A549 (cell line): ENCODE measurements around the gene MRPL51. TPM values are rescaled to one million over a fixed set of nuclear protein-coding genes. Genes with fewer than 3 reads are reported as not detected.
"Not testable (repeated sequence)": the region's sequence is repeated elsewhere in the genome, so short reads cannot be mapped to it uniquely, and the experiment has no call there.

ENCODE experiments used
- ATAC-seq, 2 experiments: fragments of 200-7000 bp in 1 of 2; fragments of >200 bp in 1 of 2; cut with Nextera tagmentation in 1 of 2; cut with Tn5 transposase in 1 of 2; 3 replicates each; pipeline versions ENCODE4 v1.8.0 to v1.9.1; 2018 to 2020; ENCODE audit warnings: mild to moderate bottlenecking in 1 of 2, moderate library complexity in 1 of 2
- CTCF ChIA-PET: fragments of 300-600 bp; sonication (Branson Sonifier 250); formaldehyde crosslinking; extraction: SDS; loops from one replicate; lab custom pipeline; 2021; ENCODE audit warnings: antibody characterized with exemption, inconsistent platforms; lab: Yijun Ruan, JAX
- POLR2A ChIA-PET: fragments of 350-600 bp; formaldehyde crosslinking; extraction: SDS; loops from one replicate; lab custom pipeline; 2021; ENCODE audit warnings: antibody characterized with exemption, inconsistent platforms; lab: Yijun Ruan, JAX
- DNase-seq, 2 experiments: peaks; one replicate each; pipeline versions ENCODE4 v3.0.0 to v3.0.0-alpha.2; 2011 to 2016; ENCODE audit warnings: low read depth in 1 of 2, low spot score in 1 of 2
- FAIRE-seq: peaks from 2 replicates; lab custom pipeline; 2011; peaks lifted over from hg19 to GRCh38; lab: Jason Lieb, UNC
- H3K27ac ChIP-seq, 2 experiments: fragments of >200 bp; sonication (Bioruptor Twin); formaldehyde crosslinking; 3 replicates each; pipeline ENCODE4 v1.5.1; 2016 to 2017
- H3K4me1 ChIP-seq: fragments of >200 bp; sonication (Bioruptor Twin); formaldehyde crosslinking; 3 replicates; pipeline ENCODE4 v1.6.1; 2016
- H3K4me2 ChIP-seq: fragments of >200 bp; sonication (Bioruptor Twin); formaldehyde crosslinking; 3 replicates; pipeline ENCODE4 v1.6.1; 2016
- H3K4me3 ChIP-seq: fragments of >200 bp; sonication (Bioruptor Twin); formaldehyde crosslinking; 3 replicates; pipeline ENCODE4 v1.5.1; 2016
- H3K9me3 ChIP-seq: fragments of >200 bp; sonication (Bioruptor Twin); formaldehyde crosslinking; 3 replicates; pipeline ENCODE4 v1.6.1; 2016
- CBX2 ChIP-seq: fragments of 200-600 bp; sonication (generic); IDR thresholded peaks from 2 replicates; pipeline ENCODE4 v1.6.1; 2016; ENCODE audit warnings: low read depth, mild to moderate bottlenecking, borderline replicate concordance
- CBX8 ChIP-seq: fragments of 200-600 bp; sonication (generic); IDR thresholded peaks from 2 replicates; pipeline ENCODE4 v1.6.1; 2016
- CTCF ChIP-seq: fragments of >200 bp; sonication (Bioruptor Twin); formaldehyde crosslinking; IDR thresholded peaks from 3 replicates; pipeline ENCODE4 v1.5.1; 2016
- EHF ChIP-seq: fragments of 250-450 bp; sonication (Bioruptor Pico); IDR thresholded peaks from 2 replicates; pipeline ENCODE4 v1.5.0; 2020; ENCODE audit warnings: mild to moderate bottlenecking
- EP300 ChIP-seq, 2 experiments: fragments of >200 bp; sonication (Bioruptor Twin); formaldehyde crosslinking; IDR thresholded peaks; 2 replicates in 1 of 2; 3 replicates in 1 of 2; pipeline ENCODE4 v1.6.1; 2016 to 2017
- FOXS1 ChIP-seq: fragments of 250-450 bp; sonication (Bioruptor Pico); IDR thresholded peaks from 2 replicates; pipeline ENCODE4 v1.5.0; 2020; ENCODE audit warnings: mild to moderate bottlenecking, moderate library complexity
- HES2 ChIP-seq: fragments of >200 bp; sonication (Bioruptor Twin); formaldehyde crosslinking; IDR thresholded peaks from 2 replicates; pipeline ENCODE4 v1.6.1; 2016
- HEYL ChIP-seq: fragments of 250-450 bp; sonication (Bioruptor Pico); IDR thresholded peaks from 2 replicates; pipeline ENCODE4 v1.8.0; 2021; ENCODE audit warnings: mild to moderate bottlenecking, moderate library complexity
- HMGXB4 ChIP-seq: fragments of 250-450 bp; sonication (Bioruptor Pico); IDR thresholded peaks from 2 replicates; pipeline ENCODE4 v1.5.0; 2021; ENCODE audit warnings: mild to moderate bottlenecking, moderate library complexity, borderline replicate concordance
- HOXA7 ChIP-seq: fragments of 250-450 bp; sonication (Bioruptor Pico); IDR thresholded peaks from 2 replicates; pipeline ENCODE4 v1.5.0; 2020; ENCODE audit warnings: mild to moderate bottlenecking, moderate library complexity
- JUN ChIP-seq, 2 experiments: fragments of >200 bp; sonication (Bioruptor Twin); formaldehyde crosslinking; IDR thresholded peaks; 2 replicates in 1 of 2; 3 replicates in 1 of 2; pipeline ENCODE4 v1.6.1; 2016 to 2017
- KDM1A ChIP-seq: fragments of 200-600 bp; sonication (generic); IDR thresholded peaks from 2 replicates; pipeline ENCODE4 v1.6.1; 2016; ENCODE audit warnings: low read depth, mild to moderate bottlenecking
- MAZ ChIP-seq: fragments of 150-350 bp; IDR thresholded peaks from 2 replicates; pipeline ENCODE4 v1.6.1; 2014; ENCODE audit warnings: antibody characterized with exemption, low read depth, low read length, borderline replicate concordance
- NFE2L2 ChIP-seq: fragments of 150-350 bp; conservative IDR thresholded peaks from 2 replicates; pipeline ENCODE4 v1.6.1; 2014; ENCODE audit warnings: low read length
- NR3C1 ChIP-seq: fragments of >200 bp; sonication (Bioruptor Twin); formaldehyde crosslinking; IDR thresholded peaks from 3 replicates; pipeline ENCODE4 v1.6.1; 2017
- PBX3 ChIP-seq: IDR thresholded peaks from 2 replicates; pipeline ENCODE4 v1.6.1; 2012
- POLR2A ChIP-seq: IDR thresholded peaks from 2 replicates; pipeline ENCODE4 v1.6.1; 2012; ENCODE audit warnings: mild to moderate bottlenecking, low read length
- RFX5 ChIP-seq: fragments of 450-650 bp; IDR thresholded peaks from 2 replicates; pipeline ENCODE4 v1.7.1; 2014; ENCODE audit warnings: antibody characterized with exemption, mild to moderate bottlenecking, moderate library complexity
- SREBF2 ChIP-seq: fragments of 450-650 bp; IDR thresholded peaks from 2 replicates; pipeline ENCODE4 v1.6.1; 2014; ENCODE audit warnings: mild to moderate bottlenecking, moderate library complexity
- TP53 ChIP-seq: fragments of 250-450 bp; sonication (Bioruptor Pico); IDR thresholded peaks from 2 replicates; pipeline ENCODE4 v1.5.0; 2021; ENCODE audit warnings: mild to moderate bottlenecking, moderate library complexity
- USF2 ChIP-seq: fragments of 450-650 bp; IDR thresholded peaks from 2 replicates; pipeline ENCODE4 v1.6.1; 2014; ENCODE audit warnings: antibody characterized with exemption
- ZC3H11A ChIP-seq: fragments of 450-650 bp; IDR thresholded peaks from 2 replicates; pipeline ENCODE4 v1.6.1; 2014; ENCODE audit warnings: antibody characterized with exemption, mild to moderate bottlenecking
- ZNF302 ChIP-seq: fragments of 250-450 bp; sonication (Bioruptor Pico); IDR thresholded peaks from 2 replicates; pipeline ENCODE4 v1.9.0; 2021; ENCODE audit warnings: inconsistent platforms, mild to moderate bottlenecking, moderate library complexity
- WGBS: methylation state at CpG from one replicate; pipeline ENCODE4 v1.1.6; 2017; ENCODE audit errors: missing lambda C conversion rate; 5-methylcytosine and 5-hydroxymethylcytosine counted together
- polyA plus RNA-seq, 4 experiments: library from polyadenylated mRNA; depleted of rRNA in 3 of 4; stranded (reverse); fragments of >200 nt; fragmentation: RNase III in 1 of 4; extraction: RNeasy Plus Mini Kit Qiagen cat#74134 plus additional on column Dnase treatment in 1 of 4; gene quantifications; 2 replicates in 3 of 4; 3 replicates in 1 of 4; pipeline ENCODE4 v1.2.3, GENCODE V29; 2011 to 2017
- TF ChIP-seq, protein P1 (sequence below): IDR thresholded peaks from 2 replicates; pipeline ENCODE4 v1.6.1; 2012

MRPL51 gene
- polyA plus RNA-seq, 2 of the 4 experiments (the other 2 are of a cell fraction): 272 to 337 TPM

- TF ChIP-seq HEYL (CRISPR knock-in tag) (no peak), RFX5 (peak; percentile 62), MAZ (peak; percentile 62; the same call in 1 of the 2 replicates), PBX3 (no peak), JUN (IDR thresholded peaks at IDR 0.05) (peak; percentile 69 to 82; a peak in 4 of 5 replicates), ZNF302 (CRISPR knock-in tag) (0 out of 2 replicates have a peak, but pooled peaks have one; percentile 57)
- TF ChIP-seq, protein P1, sequence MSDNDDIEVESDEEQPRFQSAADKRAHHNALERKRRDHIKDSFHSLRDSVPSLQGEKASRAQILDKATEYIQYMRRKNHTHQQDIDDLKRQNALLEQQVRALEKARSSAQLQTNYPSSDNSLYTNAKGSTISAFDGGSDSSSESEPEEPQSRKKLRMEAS: peak; percentile 88
Observed at GRCh38 chr12:6493497-6494257, 615 bp upstream of the MRPL51 start, which contains the start of gene NCAPD2 (continued).

GRCh38 chr12:6490673-6491072 is 2.4 kb downstream of the MRPL51 start:
- H3K4me3 ChIP-seq, H3K4me2 ChIP-seq, ATAC-seq, FAIRE-seq, H3K27ac ChIP-seq, DNase-seq, H3K9me3 ChIP-seq, POLR2A ChIA-PET: not testable (repeated sequence)
- peaks cover 18% of the 10 kb centered on the region for H3K4me1 ChIP-seq
- WGBS: 95% methylated on average over 1 of the region's 1 CpG
- CTCF ChIA-PET: interaction anchor here (0.6 to 1.8 kb wide), 2 partner anchors 10 to 125 kb away, joined by 3 to 5 read pairs; no protein-coding TSS in a partner anchor

DNA sequence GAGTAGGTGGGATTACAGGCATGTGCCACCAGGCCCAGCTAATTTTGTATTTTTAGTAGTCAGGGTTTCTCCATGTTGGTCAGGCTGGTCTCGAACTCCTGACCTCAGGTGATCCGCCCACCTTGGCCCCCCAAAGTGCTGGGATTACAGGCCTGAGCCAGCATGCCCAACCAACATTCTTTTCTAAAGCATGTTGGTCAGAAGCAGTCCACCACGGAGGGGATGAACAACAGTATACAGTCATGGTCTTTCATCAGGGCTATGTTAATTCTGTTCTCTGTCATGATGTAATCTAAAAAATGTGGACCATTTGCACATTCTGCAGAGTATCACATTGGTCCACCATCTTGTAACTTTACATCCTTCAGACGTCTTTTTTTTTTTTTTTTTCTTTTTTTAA is 3.6 kb downstream of the MRPL51 start:
- FAIRE-seq (no peak), ATAC-seq (no peak)

More for the DNA sequence above, 3.6 kb downstream of the MRPL51 start:
- no peak overlapping the region for H3K27ac ChIP-seq
- no peak overlapping the region for H3K4me2 ChIP-seq
- no peaks in the 10 kb centered on the region for H3K9me3 ChIP-seq
- POLR2A ChIA-PET: interaction anchor here (2.2 kb wide), 1 partner anchor 19 kb away, joined by 6 read pairs; the partner anchor contains the start of gene VAMP1
- TF ChIP-seq CTCF: no peak
- no peak for TF ChIP-seq TP53 (CRISPR knock-in tag)
- no peak for TF ChIP-seq NR3C1
- TF ChIP-seq CBX8: no peak
- no peak for TF ChIP-seq FOXS1 (CRISPR knock-in tag)
- TF ChIP-seq HOXA7: no peak
- TF ChIP-seq JUN (IDR thresholded peaks at IDR 0.05): no peak
- TF ChIP-seq USF2: no peak
- no peak for TF ChIP-seq POLR2A
- no peak for TF ChIP-seq EHF (CRISPR knock-in tag)
- TF ChIP-seq HMGXB4 (CRISPR knock-in tag): no peak
- TF ChIP-seq NFE2L2: no peak
- TF ChIP-seq CBX2: no peak
- no peak for TF ChIP-seq RFX5
- no peak for TF ChIP-seq SREBF2
- TF ChIP-seq EP300 (IDR thresholded peaks at IDR 0.05): no peak
- TF ChIP-seq KDM1A: no peak
- TF ChIP-seq PBX3: no peak
- no peak for TF ChIP-seq HES2
- TF ChIP-seq ZC3H11A: no peak
- H3K4me3 ChIP-seq: no peak overlapping the region
- peaks cover 7% of the 10 kb centered on the region; the same call in 2 of the 3 replicates for H3K4me1 ChIP-seq
- no peak for DNase-seq
- WGBS: 53% methylated on average over 4 of the region's 4 CpGs
- CTCF ChIA-PET: interaction anchor here (0.7 to 4.3 kb wide), 4 partner anchors 23 to 163 kb away, joined by 3 to 18 read pairs (median 4); no protein-coding TSS in a partner anchor
